Measurements from ENCODE around the gene SMARCB1. TPM values are rescaled to one million over a fixed set of nuclear protein-coding genes. Genes with fewer than 3 reads are reported as not detected.

SMARCB1 gene
- total RNA-seq, 1 experiment from 2014 or later = 172 TPM

DNA sequence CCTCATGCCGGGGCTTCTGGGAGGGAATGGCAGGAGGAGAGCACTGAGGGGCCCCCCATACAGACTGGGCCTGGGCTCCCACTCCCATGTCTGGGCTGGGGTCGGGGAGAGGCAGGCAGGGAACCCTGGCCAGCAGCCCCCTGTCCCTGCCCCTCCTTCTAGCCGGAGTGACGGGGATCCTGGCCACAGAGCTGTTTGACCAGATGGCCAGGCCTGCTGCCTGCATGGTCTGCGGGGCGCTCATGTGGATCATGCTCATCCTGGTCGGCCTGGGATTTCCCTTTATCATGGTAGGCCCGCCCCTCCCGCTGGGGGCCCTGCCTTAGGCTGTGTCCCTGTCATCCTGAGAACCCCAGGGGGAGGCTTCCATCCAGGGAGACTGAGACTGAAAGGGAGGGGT is 97.4 kb downstream of the SMARCB1 start:
- no peaks in the 10 kb centered on the region for H3K9me3 ChIP-seq (ENCODE audit: low read depth, low read length, poor library complexity, severe bottlenecking)
- BruUV-seq (replicated peaks) = no TSS peak
- intact Hi-C loops (cut with micrococcal nuclease; ENCODE audit: unreplicated experiment) = no loop called here
- TF ChIP-seq, protein P1, sequence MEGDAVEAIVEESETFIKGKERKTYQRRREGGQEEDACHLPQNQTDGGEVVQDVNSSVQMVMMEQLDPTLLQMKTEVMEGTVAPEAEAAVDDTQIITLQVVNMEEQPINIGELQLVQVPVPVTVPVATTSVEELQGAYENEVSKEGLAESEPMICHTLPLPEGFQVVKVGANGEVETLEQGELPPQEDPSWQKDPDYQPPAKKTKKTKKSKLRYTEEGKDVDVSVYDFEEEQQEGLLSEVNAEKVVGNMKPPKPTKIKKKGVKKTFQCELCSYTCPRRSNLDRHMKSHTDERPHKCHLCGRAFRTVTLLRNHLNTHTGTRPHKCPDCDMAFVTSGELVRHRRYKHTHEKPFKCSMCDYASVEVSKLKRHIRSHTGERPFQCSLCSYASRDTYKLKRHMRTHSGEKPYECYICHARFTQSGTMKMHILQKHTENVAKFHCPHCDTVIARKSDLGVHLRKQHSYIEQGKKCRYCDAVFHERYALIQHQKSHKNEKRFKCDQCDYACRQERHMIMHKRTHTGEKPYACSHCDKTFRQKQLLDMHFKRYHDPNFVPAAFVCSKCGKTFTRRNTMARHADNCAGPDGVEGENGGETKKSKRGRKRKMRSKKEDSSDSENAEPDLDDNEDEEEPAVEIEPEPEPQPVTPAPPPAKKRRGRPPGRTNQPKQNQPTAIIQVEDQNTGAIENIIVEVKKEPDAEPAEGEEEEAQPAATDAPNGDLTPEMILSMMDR (conservative IDR thresholded peaks at IDR 0.05; ENCODE audit: low read depth, low read length) = no peak
- no peak for TF ChIP-seq EZH2 (IDR thresholded peaks at IDR 0.05; ENCODE audit: borderline replicate concordance, low read depth, low read length, poor library complexity, severe bottlenecking)
- H3K4me3 ChIP-seq (ENCODE audit: low read depth, low read length, poor library complexity, severe bottlenecking) = no peak overlapping the region
- H3K27me3 ChIP-seq (replicated peaks; ENCODE audit: insufficient read depth, low read depth, low read length, poor library complexity) = no peaks in the 10 kb centered on the region
- H3K27ac ChIP-seq (ENCODE audit: low read depth, low read length, poor library complexity, severe bottlenecking) = no peak overlapping the region
- no peak for DNase-seq (ENCODE audit: low spot score)
- CTCF ChIA-PET = no interaction called here
- POLR2A ChIA-PET (ENCODE audit: low non-redundant PET) = no interaction called here
- no peaks in the 10 kb centered on the region for H3K4me1 ChIP-seq (ENCODE audit: insufficient read depth, low read length, poor library complexity, severe bottlenecking)
- no peaks in the 10 kb centered on the region for H3K36me3 ChIP-seq (ENCODE audit: insufficient read depth, low read length, poor library complexity, severe bottlenecking)

Other genes starting within 250 kb of the SMARCB1 start
- gene IGLL1, start 206.7 kb upstream of the SMARCB1 start, total RNA-seq (2021) = not detected in 2 replicates
- 0.45 and 0.79 TPM in 2 replicates for gene DRICH1, start 154.6 kb upstream of the SMARCB1 start, total RNA-seq (2021)
- gene RGL4, start 96.0 kb upstream of the SMARCB1 start, total RNA-seq (2021) = not detected in 2 replicates
- gene ZNF70, start 35.9 kb upstream of the SMARCB1 start, total RNA-seq (2021) = 9.6 and 9.7 TPM in 2 replicates
- gene VPREB3, start 32.5 kb upstream of the SMARCB1 start, total RNA-seq (2021) = 0.74 and 0.88 TPM in 2 replicates
- gene C22orf15, start 24.0 kb upstream of the SMARCB1 start, total RNA-seq (2021) = 2.0 and 2.2 TPM in 2 replicates
- gene CHCHD10, start 19.0 kb upstream of the SMARCB1 start, total RNA-seq (2021) = 117 and 128 TPM in 2 replicates
- 5.1 and 6.8 TPM in 2 replicates for gene MMP11, start 14.1 kb upstream of the SMARCB1 start, total RNA-seq (2021)
- gene DERL3, start 52.0 kb downstream of the SMARCB1 start, total RNA-seq (2021) = 1.5 and 2.0 TPM in 2 replicates
- 4.9 and 6.2 TPM in 2 replicates for gene SLC2A11, start 70.9 kb downstream of the SMARCB1 start, total RNA-seq (2021)
- 802 and 864 TPM in 2 replicates for gene MIF, start 107.4 kb downstream of the SMARCB1 start, total RNA-seq (2021)
- 0.54 and 0.76 TPM in 2 replicates for gene GSTT2B, start 174.2 kb downstream of the SMARCB1 start, total RNA-seq (2021)
- not detected in 2 replicates for gene DDTL, start 179.9 kb downstream of the SMARCB1 start, total RNA-seq (2021)
- gene DDT, start 187.5 kb downstream of the SMARCB1 start, total RNA-seq (2021) = 102 and 108 TPM in 2 replicates
- not detected in 2 replicates for gene GSTT2, start 193.2 kb downstream of the SMARCB1 start, total RNA-seq (2021)
- gene GSTT4, start 218.5 kb downstream of the SMARCB1 start, total RNA-seq (2021) = not detected in 2 replicates
- gene CABIN1, start 224.3 kb downstream of the SMARCB1 start, total RNA-seq (2021) = 73.9 and 83.0 TPM in 2 replicates